CD1c-positive myeloid dendritic cell (primary cell): ENCODE data around the gene APAF1.

Source experiments
- DNase-seq: peaks from one replicate; pipeline ENCODE4 v3.0.0-alpha.2; 2016; ENCODE audit errors: extremely low spot score

APAF1 gene

DNA sequence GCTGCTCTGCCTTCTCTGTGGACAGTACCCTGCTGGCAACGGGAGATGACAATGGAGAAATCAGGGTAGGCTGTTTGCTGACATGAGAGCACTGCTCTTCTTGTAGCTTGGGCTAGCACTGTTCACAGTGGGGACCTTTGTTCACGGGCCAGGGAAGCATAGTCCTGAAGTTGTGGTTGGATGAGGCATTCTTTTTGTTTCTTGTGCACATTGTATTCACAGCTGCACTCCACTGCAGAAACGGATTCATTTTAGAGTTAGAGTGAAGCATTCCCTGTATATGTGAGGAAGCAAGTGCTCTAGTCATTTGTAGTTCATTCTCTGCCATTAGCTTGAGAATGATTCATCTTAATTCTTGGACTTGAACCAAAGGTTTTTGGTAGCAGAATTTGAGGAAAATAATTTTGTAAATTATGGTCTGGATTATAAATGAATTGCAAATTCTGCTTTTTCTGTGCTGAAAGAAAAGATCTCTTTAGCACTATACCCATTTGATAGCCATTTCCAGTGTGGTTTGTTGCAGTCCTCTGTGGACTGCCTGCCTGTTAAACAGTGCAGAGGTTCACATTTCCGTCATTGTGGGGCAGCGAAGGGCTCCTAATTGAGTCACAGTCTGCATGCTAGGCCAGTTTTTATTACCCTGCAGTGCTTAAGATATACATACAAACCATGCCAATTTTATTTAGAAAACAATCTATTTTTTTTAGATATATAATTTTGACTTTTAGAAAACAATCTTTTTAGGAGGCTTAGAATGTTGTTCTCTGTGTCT is 80.6 kb downstream of the APAF1 start:
- DNase-seq: peak; percentile 11

DNA sequence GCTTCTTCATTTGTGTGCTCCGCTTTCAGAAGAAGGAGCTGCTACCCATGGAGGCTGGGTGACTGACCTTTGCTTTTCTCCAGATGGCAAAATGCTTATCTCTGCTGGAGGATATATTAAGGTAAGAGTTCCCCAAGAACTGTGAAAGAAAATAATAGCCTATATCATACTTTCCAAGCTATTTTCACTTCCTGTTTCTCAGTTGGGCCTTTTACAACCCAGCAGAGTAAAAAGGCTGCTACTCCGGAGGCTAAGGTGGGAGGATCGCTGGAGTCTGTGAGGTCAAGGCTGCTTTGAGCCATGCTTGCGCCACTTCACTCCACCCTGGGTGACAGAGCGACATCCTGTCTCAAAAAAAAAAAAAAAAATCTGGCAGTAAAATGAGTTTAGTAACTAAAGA is 82.1 kb downstream of the APAF1 start:
- DNase-seq: peak; percentile 31

DNA sequence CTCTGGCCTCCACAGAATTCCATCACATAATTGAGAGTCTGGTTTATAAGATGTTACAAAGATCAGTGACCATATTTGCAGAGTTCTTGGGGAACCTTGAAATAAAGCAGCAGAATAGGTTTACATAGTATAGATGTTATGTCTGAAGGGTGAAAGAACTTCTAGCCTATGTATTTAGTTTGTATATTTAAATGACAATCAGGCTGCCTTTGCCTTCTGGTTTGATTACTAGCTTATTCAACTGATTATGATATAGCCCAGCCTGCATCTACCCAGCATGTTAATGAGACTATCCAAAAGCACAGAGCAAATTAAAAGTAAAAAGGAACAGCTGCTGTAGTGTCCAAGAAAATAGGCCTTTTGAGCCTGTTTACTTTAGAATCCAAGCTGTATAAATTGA is 85.3 kb downstream of the APAF1 start:
- DNase-seq: no peak

DNA sequence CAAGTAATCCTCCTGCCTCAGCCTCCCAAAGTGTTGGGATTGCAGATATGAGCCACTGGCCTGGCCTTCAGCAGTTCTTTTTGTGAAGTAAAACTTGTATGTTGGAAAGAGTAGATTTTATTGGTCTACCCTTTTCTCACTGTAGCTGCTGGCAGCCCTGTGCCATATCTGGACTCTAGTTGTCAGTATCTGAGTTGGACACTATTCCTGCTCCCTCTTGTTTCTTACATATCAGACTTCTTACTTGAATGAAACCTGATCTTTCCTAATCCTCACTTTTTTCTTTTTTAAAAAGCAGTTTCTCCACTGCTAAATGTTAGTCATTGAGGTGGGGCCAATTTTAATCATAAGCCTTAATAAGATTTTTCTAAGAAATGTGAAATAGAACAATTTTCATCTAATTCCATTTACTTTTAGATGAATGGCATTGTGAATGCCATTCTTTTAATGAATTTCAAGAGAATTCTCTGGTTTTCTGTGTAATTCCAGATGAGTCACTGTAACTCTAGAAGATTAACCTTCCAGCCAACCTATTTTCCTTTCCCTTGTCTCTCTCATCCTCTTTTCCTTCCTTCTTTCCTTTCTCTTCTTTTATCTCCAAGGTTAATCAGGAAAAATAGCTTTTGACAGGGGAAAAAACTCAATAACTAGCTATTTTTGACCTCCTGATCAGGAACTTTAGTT is 88.7 kb downstream of the APAF1 start:
- no peak for DNase-seq

DNA sequence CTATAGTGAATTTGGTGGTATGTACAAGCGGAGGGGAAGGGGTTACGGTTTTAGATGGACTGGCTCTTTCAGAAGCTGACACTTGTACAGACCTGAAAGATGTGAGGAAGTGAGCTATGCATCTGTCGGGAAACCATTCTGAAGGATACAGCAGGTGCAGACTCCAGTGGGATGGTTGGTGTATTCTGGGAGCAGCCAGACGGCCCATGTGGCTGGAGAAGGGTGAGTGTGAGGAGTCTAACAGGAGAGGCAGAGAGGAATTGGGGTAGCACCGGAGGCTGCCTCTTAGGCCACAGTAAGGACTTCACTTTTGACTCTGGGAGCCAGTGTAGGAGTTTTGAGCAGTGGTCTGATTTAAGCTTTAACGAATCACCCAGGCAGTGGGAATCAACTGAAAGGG is 90.7 kb downstream of the APAF1 start:
- DNase-seq: no peak

DNA sequence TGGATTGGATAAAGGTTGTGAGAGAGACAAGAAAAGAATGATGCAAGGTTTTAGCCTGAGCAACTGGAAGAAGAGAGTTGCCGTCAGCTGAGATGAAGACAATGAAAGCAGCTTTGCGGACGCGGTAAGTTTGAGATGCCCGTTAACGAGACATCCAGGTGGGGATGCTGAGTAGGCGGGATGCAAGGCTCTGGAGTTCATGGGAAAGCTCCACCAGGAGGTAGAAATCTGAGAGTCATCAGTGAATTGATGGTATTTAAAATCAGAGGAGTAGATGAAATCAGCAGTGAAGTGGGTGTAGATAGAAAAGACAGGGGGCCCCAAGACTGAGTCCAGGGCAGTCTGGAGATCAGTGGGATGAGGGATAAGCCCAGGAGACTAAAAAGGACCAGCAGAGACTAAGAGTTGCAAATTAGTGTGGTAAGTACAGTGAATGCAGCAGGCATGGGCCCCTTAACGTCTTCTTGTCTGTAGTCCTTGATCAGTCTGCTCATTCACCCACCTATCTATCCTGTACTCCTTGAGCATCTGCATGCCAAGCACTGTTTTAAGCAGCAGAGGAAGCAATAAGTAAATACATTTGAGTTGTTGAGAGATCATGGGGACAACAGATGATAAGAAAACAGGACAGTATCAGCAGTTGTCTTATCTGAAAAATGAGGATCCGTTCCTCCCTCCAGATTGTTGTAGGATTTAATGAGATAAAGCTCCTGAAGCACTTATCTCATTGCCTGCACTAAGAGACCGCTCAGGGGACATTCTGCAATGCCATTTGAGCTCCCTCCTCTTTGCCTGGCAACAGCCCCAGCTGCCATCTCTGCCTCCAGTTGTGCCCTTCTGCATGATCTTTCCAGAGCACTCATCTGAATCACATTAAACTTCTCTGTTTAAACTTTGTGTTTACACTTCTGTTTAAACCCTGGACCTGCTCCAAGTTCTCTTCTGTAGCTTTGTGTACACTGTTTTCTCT is 91.5 kb downstream of the APAF1 start:
- DNase-seq: no peak

DNA sequence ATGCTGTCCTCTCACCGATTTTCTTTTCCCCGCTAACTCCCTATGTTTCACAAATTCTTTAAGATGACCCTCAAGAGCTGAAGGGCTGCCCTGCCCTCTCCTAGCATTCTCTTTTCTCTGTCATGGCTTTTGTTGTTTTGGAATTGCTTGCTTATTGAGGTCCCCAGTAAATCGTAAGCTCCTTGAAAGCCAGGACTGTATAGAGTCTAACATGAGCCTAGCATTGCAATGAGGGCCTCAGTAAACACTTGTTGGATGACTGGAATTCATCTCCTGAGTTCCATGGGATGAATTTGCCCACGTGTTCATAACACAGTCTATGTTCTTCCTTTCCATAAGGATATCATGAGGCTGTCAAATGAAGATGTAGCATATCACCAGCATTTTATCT is 92.2 kb downstream of the APAF1 start:
- DNase-seq: no peak

DNA sequence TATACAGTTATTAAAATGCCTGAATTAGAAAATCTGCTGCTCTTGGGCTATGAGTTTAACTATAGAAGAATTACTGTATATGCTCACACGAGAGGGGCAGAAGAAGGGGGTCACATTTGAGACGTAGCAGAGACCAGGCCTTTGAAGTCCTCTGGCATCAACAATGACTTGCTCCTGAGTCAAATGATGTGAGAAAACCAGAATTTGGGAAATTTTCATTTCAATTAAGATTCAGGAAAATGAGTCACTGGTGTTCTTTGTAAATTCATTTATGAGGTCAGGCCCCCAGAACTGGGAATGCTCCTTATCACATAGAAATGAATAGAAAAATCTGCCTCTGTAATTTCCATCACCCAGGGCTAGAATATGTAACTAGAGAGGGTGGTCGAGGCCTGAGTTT is 92.9 kb downstream of the APAF1 start:
- no peak for DNase-seq

DNA sequence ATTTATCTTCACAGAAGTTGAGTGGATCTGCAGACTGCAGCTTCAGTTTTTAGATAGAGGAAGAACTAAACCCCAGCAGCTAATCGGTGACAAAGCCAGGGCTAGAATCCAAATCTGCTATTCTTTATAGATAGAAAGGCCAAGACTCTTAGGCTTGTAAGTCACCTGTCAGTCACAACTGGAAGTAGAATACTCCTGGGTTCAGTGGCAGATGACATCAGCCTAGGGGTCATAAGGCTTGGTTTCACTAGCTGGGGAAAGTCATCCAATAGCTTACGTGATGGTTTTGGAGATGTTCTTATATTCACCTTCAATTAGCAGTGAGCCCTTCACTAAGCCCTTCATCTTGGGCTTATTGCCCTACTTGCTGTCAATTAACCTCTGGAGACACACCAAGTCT is 93.4 kb downstream of the APAF1 start:
- no peak for DNase-seq

DNA sequence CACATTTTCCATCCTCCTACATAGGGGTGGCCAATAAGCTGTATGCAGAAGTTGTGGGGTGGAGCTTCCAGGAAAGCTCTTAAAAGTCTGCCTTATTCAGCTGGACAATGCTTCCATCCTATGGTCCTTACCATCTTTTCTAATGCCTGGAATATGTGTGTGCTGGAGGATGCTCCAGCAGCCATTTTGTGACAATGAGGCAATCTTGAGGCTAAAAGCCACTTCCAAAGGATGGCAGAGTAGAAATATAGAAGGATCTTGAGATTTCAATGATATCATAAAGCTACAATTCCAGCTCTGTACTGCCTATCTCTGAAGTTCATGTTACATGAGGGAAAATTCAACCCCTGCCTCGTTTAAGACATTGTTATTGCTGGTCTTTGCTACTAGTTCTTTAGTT is 95.7 kb downstream of the APAF1 start:
- no peak for DNase-seq

DNA sequence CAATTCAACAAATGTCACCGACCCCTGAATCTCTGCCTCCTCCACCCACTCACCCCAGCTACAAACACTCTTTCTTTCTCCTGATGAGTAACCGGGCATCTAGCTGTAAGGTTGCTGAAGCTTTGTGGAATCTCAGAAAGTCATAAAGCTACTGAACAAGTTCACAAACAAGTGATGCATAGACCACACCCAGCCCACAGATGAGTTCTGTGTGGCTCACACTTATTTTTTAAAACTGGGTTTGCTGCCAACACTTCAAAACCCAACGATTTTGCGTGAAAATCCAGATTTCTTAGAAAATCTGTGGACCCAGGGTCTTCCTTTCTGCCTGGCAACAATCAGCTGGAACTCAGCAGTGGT is 96.1 kb downstream of the APAF1 start:
- DNase-seq: no peak

DNA sequence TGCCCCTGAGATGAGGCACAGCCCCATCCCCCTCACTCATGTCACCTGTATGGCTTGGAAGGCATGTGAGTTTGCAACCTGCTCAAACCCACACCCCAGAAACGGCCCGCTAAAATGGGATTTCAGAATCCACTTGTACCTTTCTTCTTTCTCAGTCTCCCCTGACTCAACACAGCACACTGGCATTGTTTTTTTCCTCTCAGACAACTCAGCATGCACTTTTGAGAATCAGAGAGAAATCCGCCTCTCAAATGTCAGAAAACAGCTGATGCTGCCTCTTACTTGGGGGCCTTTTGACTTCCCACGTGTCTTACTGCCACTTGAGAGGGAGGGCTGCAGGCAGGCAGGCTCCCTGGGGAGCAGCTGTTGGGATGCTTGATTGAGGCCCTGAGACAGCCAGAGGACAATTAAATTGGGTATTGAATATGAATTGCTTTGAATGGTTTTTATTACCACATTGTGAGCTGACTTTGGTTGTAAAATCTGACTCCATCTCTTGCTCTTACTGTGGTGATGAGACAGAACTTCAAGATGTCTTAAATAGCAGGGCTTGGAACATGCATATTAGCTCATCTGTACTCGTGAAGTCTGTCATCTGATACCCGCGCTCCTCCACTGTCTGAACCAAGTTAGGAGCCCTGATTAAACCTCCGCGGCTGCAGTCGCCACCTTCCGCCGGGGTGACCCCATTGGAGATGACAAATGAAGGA is 96.6 kb downstream of the APAF1 start:
- no peak for DNase-seq

DNA sequence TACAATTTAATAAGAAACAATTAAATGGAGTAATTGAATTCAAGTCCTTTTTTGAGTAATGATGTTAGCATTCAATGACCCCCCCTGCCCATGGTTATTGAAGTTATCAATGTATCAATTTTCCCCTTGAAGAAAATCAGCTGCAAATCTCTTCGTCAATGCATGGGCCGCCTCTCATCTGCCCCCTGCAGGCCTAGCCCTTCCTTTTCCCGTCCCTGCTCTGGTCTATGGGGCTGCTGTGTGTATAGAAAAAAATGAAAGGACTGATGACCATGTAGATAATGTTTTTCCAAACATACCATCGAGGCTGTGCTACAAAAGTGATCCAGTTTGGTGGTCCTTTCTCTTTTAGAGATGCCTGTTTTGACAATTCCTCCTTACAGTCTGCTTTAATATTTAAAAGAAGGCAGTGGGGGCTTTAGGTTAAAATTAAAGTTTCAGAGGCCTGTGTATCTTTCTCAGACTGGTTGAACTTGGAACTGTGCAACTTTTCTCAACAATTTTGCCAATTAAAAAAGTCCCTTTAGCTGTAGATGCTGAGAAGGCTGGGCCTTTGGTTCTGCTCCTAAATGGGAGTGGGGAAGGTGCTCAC is 98.4 kb downstream of the APAF1 start:
- peak; percentile 33 for DNase-seq

DNA sequence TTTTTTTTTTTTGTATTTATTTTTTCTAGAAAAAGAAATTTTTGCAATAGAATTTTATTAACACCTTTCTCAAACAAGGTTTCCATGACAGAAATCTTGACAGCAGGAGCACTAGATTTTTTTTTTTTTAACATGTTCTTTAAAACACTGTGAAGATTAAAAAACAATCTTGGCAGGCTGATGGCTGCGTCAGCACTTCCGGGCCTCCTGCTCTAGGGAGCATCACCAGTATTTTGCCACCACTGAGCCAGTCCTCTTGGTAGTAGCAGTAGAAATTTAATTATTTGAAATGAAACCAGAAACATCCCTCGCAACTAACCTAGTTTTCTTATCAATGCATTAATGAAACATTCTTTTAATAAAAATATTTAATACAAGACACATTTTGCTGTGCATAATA is 99.6 kb downstream of the APAF1 start:
- DNase-seq: no peak

DNA sequence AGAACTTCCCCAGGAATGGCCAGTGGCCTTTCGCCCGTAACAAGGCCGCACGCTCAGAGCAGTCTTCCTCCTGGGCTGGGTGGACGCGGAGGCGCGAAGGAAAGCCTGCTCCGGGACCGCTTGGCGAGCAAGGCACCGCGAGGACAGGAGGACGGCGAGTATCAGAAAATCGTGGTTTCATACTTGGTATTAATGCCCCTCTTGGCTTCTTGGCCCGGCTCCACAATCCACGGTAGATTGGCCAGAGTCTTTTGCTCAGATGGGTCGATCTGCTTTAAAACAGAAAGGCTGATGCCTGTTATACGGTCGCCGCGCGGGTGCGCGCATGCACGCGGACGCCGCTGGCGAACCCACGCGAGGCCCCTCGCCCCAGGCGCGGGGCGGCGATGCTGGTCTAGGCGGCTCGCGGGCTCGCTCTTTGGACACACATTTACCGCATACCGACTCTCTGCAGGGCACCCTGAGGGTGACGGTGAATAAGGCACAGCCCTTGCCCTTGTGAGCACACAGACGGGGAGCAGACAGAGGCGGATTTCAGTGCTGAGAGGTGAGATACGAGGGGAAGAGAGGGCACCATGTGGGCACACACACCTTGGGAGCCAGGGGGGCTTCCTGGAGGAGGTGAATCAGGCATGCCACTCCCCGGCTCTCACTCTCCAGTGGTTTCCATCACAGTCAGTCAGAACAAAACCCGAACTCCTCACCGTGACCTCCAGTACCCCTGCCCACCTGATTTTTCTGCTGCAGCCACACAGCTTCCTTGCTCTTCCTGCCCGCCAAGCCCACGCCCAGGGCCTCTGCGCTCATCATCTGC is 100.7 kb downstream of the APAF1 start:
- DNase-seq: no peak

DNA sequence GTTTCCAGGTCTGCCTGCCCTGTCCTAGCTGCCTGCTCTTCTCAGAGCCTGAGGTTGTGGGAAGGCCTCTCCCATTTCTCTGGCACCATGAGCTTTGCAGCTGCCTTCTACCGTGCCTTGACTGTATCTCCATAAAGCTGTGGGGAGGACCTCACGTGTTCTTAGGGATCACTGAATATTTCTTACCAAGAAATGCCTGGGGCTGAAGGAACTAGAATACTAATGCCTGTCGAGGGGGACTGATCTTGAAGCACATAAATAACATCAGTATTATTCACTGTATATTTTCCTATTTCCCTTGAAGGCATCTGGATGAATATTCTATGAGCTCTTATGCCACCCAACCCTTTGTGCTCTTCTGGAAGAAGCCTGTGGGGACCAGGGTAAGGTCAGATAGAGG is 103.4 kb downstream of the APAF1 start:
- no peak for DNase-seq

DNA sequence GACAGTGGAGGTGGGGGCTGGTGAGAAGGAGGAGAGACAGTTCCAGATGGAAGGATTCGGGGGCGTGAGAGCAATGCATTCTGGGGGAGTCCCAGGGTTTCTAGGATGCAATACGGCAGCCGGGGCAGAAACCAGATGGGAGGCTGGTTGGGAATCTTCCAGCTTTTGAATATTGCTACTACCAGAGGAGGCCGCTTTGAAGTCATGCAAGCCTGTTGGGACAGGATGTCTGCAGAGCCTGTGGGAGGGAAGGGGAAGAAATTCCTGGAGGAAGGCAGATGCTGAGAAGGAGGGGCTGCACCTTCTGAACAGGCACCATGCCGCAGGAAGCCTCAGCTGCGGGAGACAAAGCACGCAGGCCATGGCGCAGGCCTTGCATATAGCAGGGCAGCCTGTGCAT is 105.4 kb downstream of the APAF1 start:
- DNase-seq: no peak

DNA sequence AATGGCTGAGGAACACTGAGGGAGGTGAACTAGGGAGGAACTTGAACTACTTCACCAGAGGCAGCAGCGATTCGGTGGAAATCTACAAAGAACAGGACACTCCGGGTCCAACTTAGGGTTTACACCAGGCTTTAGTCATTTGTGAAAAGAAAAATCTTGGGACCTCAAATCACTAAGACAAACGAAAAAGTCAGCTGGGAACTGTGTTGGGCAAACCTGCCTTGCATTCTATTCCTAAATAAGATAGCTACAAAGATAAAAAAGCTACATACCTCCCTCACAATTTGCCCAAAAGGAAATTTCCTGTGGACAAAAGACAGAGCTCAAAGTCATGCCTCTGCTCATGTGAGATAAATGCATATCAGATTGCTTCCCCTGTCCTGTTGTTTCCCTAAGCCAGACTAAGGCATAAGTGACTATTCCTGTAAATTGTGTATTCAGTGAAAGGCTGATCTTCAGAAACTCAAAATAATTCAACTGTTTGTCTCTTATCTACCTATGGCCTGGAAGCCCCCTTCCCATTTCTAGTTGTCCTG is 106.6 kb downstream of the APAF1 start:
- DNase-seq: no peak

DNA sequence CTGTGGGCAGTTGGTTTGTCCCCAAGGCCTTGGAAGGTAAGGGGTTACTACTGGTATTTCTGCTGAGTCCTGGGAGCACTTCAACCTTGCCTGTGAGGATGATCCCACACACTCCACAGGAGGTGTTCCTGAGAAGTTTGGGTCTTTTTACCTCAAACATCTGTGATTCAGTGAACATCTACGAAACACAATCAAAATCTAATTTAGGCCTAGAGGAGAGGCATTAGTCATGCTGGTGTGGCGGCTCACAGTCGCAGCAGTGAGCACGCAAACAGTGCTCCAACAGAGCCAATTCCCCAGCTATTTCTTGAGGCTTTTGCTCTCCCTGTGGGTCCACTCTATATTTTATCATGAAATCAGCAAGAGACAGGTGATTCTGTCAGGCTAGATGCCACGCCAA is 107.6 kb downstream of the APAF1 start:
- DNase-seq: no peak

DNA sequence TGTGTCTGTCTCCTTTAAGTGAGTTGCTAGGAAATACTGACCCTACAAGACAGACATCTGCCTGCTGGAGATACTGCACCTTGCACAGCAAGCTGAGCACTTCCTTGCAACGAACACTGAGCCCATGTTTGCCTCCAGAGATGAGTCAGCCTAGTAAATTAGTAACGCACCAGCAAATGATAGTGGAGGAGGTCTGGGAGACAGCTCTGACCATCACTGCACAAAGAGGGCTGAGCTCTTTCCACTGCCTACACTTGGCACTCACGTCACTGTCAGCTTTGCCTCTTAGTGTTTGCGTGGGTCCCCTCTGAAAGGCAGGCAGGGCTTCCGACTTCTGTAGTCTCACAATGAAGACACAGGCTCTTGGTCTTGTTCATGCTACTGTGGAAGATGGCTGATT is 109.0 kb downstream of the APAF1 start:
- DNase-seq: no peak
